K562 (cell line): ENCODE data around the gene POM121L12. TPM values are rescaled to one million over a fixed set of nuclear protein-coding genes. Genes with fewer than 3 reads are reported as not detected.

Experiments
- ATAC-seq: fragments of 200-7000 bp; cut with Tn5 transposase; 3 replicates; pipeline ENCODE4 v1.9.1; 2020; ENCODE audit warnings: moderate library complexity
- BruUV-seq: library from RNA; stranded (reverse); fragments of 400-500 nt; replicated peaks from 2 replicates; lab custom pipeline; 2021; lab: Mats Ljungman, UMichigan
- CTCF ChIA-PET: fragments of 300-600 bp; formaldehyde crosslinking; extraction: SDS; loops from one replicate; lab custom pipeline; 2021; ENCODE audit warnings: low intra/inter-chr PET ratio; lab: Yijun Ruan, JAX
- POLR2A ChIA-PET: fragments of 300-600, 350-650 bp; sonication (Branson Sonifier 250); formaldehyde crosslinking; extraction: SDS; loops from one replicate; lab custom pipeline; 2021; ENCODE audit warnings: antibody characterized with exemption, inconsistent platforms; lab: Yijun Ruan, JAX
- DNase-seq, 4 experiments: peaks; one replicate each; pipeline versions ENCODE4 v3.0.0 to v3.0.0-alpha.2; 2011 to 2018; ENCODE audit warnings: low spot score in 3 of 4, mixed read lengths in 3 of 4; ENCODE audit errors: extremely low read depth in 1 of 4
- FAIRE-seq: peaks from 2 replicates; lab custom pipeline; 2011; peaks lifted over from hg19 to GRCh38; lab: Jason Lieb, UNC
- H2AFZ ChIP-seq: 2 replicates; pipeline ENCODE4 v1.6.0; 2011; ENCODE audit warnings: low read depth, low read length, control low read depth, inconsistent platforms
- H3K27ac ChIP-seq: fragments of 200-600 bp; 3 replicates; pipeline ENCODE4 v1.8.0; 2011; ENCODE audit warnings: low read depth, mild to moderate bottlenecking, control low read depth, inconsistent platforms, low read length, moderate library complexity, mixed read lengths; ENCODE audit errors: extremely low read depth
- H3K27me3 ChIP-seq, 2 experiments: fragments of 300-600 bp in 1 of 2; 2 replicates in 1 of 2; 3 replicates in 1 of 2; pipeline versions ENCODE4 v1.6.0 to v1.8.0; 2011; ENCODE audit warnings: inconsistent platforms in 2 of 2, low read length in 2 of 2, mild to moderate bottlenecking in 1 of 2, mixed read lengths in 1 of 2, moderate library complexity in 1 of 2; ENCODE audit not compliant: control insufficient read depth in 2 of 2, insufficient read depth in 2 of 2
- H3K36me3 ChIP-seq: fragments of 300-600 bp; 3 replicates; pipeline ENCODE4 v1.8.0; 2011; ENCODE audit warnings: mild to moderate bottlenecking, low read length, inconsistent platforms; ENCODE audit not compliant: control insufficient read depth, insufficient read depth
- H3K4me1 ChIP-seq, 2 experiments: fragments of 200-600 bp in 1 of 2; replicated peaks in 1 of 2; 2 replicates in 1 of 2; 3 replicates in 1 of 2; pipeline versions ENCODE4 v1.5.1 to v1.8.0; 2011; ENCODE audit warnings: inconsistent platforms in 2 of 2, low read length in 2 of 2, mild to moderate bottlenecking in 1 of 2, mixed read lengths in 1 of 2, moderate library complexity in 1 of 2; ENCODE audit not compliant: control insufficient read depth in 2 of 2, insufficient read depth in 2 of 2
- H3K4me2 ChIP-seq: 2 replicates; pipeline ENCODE4 v1.6.1; 2011; ENCODE audit warnings: low read length, control low read depth, inconsistent platforms, mixed read lengths; ENCODE audit not compliant: insufficient read depth
- H3K4me3 ChIP-seq: fragments of 200-600 bp; sonication (generic), shearing (Covaris generic); 2 replicates; pipeline ENCODE4 v1.5.1; 2016; ENCODE audit warnings: control low read depth, inconsistent platforms
- H3K79me2 ChIP-seq: fragments of 200-600 bp; 3 replicates; pipeline ENCODE4 v1.8.0; 2011; ENCODE audit warnings: low read length, inconsistent platforms; ENCODE audit not compliant: control insufficient read depth, insufficient read depth
- H3K9ac ChIP-seq, 2 experiments: 2 replicates each; pipeline versions ENCODE4 v1.6.0 to v1.6.1; 2011; ENCODE audit warnings: low read depth in 2 of 2, low read length in 2 of 2, control low read depth in 1 of 2, inconsistent platforms in 1 of 2, mild to moderate bottlenecking in 1 of 2, mixed read lengths in 1 of 2; ENCODE audit not compliant: insufficient read depth in 1 of 2
- H3K9me1 ChIP-seq: one replicate; pipeline ENCODE4 v1.6.0; 2011; ENCODE audit warnings: inconsistent platforms, mild to moderate bottlenecking, low read length, moderate library complexity; ENCODE audit not compliant: control insufficient read depth, insufficient read depth
- H3K9me3 ChIP-seq: replicated peaks from 2 replicates; pipeline ENCODE4 v1.5.1; 2011; ENCODE audit warnings: low read depth, low read length, inconsistent platforms; ENCODE audit not compliant: control insufficient read depth, insufficient read depth
- H4K20me1 ChIP-seq: replicated peaks from 2 replicates; pipeline ENCODE4 v1.6.1; 2011; ENCODE audit warnings: low read length, inconsistent platforms, mixed read lengths; ENCODE audit not compliant: control insufficient read depth, insufficient read depth
- ARID1B ChIP-seq: fragments of 450-650 bp; IDR thresholded peaks from 2 replicates; pipeline ENCODE4 v1.6.1; 2016; ENCODE audit warnings: antibody characterized with exemption, mild to moderate bottlenecking, inconsistent platforms
- BRD4 ChIP-seq: fragments of 200-600 bp; sonication (generic); IDR thresholded peaks from 2 replicates; pipeline ENCODE4 v1.6.1; 2017; ENCODE audit warnings: inconsistent platforms
- CBFA2T3 ChIP-seq: fragments of 450-650 bp; IDR thresholded peaks from 2 replicates; pipeline ENCODE4 v1.6.1; 2017
- COPS2 ChIP-seq: fragments of 450-650 bp; conservative IDR thresholded peaks from 2 replicates; pipeline ENCODE4 v1.6.1; 2016; ENCODE audit warnings: mild to moderate bottlenecking, moderate library complexity
- FIP1L1 ChIP-seq: fragments of 200-400 bp; formaldehyde crosslinking; IDR thresholded peaks from 2 replicates; pipeline ENCODE4 v1.6.1; 2018; ENCODE audit warnings: mild to moderate bottlenecking, low read depth, low read length; ENCODE audit not compliant: poor library complexity, severe bottlenecking
- HOXB6 ChIP-seq: fragments of 250-450 bp; sonication (Bioruptor Pico); IDR thresholded peaks from 2 replicates; pipeline ENCODE4 v1.5.1; 2022; ENCODE audit warnings: mild to moderate bottlenecking, borderline replicate concordance
- KDM1A ChIP-seq, 2 experiments: fragments of 450-650 bp; IDR thresholded peaks; 2 replicates each; pipeline ENCODE4 v1.6.1; 2016; ENCODE audit warnings: mild to moderate bottlenecking in 2 of 2
- MAZ ChIP-seq, 2 experiments: fragments of 450-650 bp in 1 of 2; sonication (generic) in 1 of 2; formaldehyde crosslinking; IDR thresholded peaks in 1 of 2; conservative IDR thresholded peaks in 1 of 2; 2 replicates each; pipeline versions ENCODE4 v1.4.0 to v1.5.0; 2020; ENCODE audit warnings: mild to moderate bottlenecking in 1 of 2, missing genetic modification reagents in 1 of 2
- MED1 ChIP-seq: sonication (generic); formaldehyde crosslinking; IDR thresholded peaks from 2 replicates; pipeline ENCODE4 v1.8.1; 2023; ENCODE audit warnings: missing genetic modification reagents, borderline replicate concordance
- MXI1 ChIP-seq: IDR thresholded peaks from 2 replicates; pipeline ENCODE4 v1.6.1; 2011; ENCODE audit warnings: low read depth, mild to moderate bottlenecking, improper control_type of control experiment, low read length
- PHF8 ChIP-seq: fragments of 200-600 bp; sonication (generic); IDR thresholded peaks from 2 replicates; pipeline ENCODE4 v1.6.1; 2012; ENCODE audit warnings: mixed run types, mild to moderate bottlenecking, inconsistent platforms, low read length, moderate library complexity, borderline replicate concordance
- SUPT5H ChIP-seq: fragments of 450-650 bp; IDR thresholded peaks from 2 replicates; pipeline ENCODE4 v1.6.1; 2016
- TEAD2 ChIP-seq: fragments of 450-650 bp; IDR thresholded peaks from 2 replicates; pipeline ENCODE4 v1.6.1; 2016; ENCODE audit warnings: missing genetic modification characterization, control low read depth, missing compliant biosample characterization
- WGBS: fragments of 100-300 bp; shearing (Covaris generic); methylation state at CpG from one replicate; pipeline ENCODE4 v1.1.6; 2016; ENCODE audit warnings: low coverage, mixed read lengths; ENCODE audit not compliant: insufficient coverage; ENCODE audit errors: missing lambda C conversion rate; 5-methylcytosine and 5-hydroxymethylcytosine counted together
- in situ Hi-C: fragments of 300-500 bp; cut with MboI; formaldehyde crosslinking; loops from 4 replicates; pipeline ENCODE4 v1.15.0; 2018; ENCODE audit warnings: inconsistent platforms, mixed read lengths
- intact Hi-C: fragments of 100-400 bp; cut with micrococcal nuclease; formaldehyde crosslinking; loops from 2 replicates; pipeline ENCODE4 v1.14.2; 2022
- polyA plus RNA-seq, 8 experiments: library from polyadenylated mRNA; depleted of rRNA in 4 of 8; stranded (reverse) in 5 of 8; unstranded in 3 of 8; fragments of >200 nt; fragmentation: Nextera tagmentation in 2 of 8; fragmentation: Illumina TruSeq in 1 of 8; extraction: Ambion mirVana in 2 of 8; extraction: Trizol in 1 of 8; gene quantifications; 2 replicates each; pipeline versions ENCODE4 v1.2.1 to v1.2.3, GENCODE V29; 2011 to 2014; ENCODE audit warnings: inconsistent platforms in 1 of 8, missing spikeins in 1 of 8
- total RNA-seq, 7 experiments: library from RNA; depleted of rRNA in 6 of 7; stranded (reverse); fragments of >200 nt in 6 of 7; fragmentation: Illumina TruSeq in 2 of 7; extraction: Trizol in 2 of 7; gene quantifications; 2 replicates each; pipeline versions ENCODE4 v1.2.1 to v1.2.3, GENCODE V29; 2011 to 2021; ENCODE audit warnings: low replicate concordance in 1 of 7
- TF ChIP-seq, protein P1 (sequence below), 2 experiments: fragments of 450-650 bp; IDR thresholded peaks; 2 replicates each; pipeline ENCODE4 v1.6.1; 2016; ENCODE audit warnings: mild to moderate bottlenecking in 2 of 2, borderline replicate concordance in 1 of 2, low read depth in 1 of 2, moderate library complexity in 1 of 2

Gene POM121L12
- total and polyA plus RNA-seq, 9 of the 15 experiments (the other 6 are each of a cell fraction or from before 2014, with no cell fraction given): not detected

DNA sequence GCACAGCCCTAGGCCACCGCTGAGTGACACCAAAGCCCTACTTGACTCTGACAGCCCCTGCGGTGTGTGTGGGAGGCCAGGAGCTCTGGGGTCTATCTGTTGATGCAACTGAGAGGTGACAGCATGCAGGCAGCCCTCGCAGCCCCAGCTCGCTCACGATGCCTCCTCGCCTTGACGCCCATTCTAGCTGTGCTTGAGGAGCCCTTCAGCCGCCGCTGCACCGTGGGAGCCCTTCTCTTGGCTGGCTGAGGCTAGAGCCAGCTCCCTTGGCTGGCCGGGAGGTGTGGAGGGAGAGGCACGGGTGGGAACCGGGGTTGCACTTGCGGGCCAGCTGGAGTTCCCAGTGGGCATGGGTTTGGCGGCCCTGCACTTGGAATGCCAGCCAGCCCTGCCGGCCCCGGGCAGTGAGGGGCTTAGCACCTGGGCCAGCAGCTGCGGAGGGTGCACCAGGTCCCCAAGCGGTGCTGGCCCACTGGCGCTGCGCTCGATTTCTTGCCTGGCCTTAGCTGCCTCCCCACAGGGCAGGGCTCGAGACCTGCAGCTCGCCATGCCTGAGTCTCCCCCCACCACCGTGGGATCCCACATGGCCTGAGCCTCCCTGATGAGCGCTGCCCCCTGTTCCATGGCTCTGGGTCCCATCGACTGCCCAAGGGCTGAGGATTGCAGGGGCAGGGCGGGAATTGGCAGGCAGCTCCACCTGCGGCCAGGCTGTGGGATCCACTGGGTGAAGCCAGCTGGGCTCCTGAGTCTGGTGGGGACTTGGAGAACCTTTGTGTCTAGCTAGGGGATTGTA lies 31.6 kb upstream of the POM121L12 start (continued):
- TF ChIP-seq TEAD2 (tag): no peak
- TF ChIP-seq CBFA2T3: no peak
- TF ChIP-seq MXI1: no peak
- no peak for TF ChIP-seq BRD4
- TF ChIP-seq HOXB6 (CRISPR knock-in tag): no peak

DNA sequence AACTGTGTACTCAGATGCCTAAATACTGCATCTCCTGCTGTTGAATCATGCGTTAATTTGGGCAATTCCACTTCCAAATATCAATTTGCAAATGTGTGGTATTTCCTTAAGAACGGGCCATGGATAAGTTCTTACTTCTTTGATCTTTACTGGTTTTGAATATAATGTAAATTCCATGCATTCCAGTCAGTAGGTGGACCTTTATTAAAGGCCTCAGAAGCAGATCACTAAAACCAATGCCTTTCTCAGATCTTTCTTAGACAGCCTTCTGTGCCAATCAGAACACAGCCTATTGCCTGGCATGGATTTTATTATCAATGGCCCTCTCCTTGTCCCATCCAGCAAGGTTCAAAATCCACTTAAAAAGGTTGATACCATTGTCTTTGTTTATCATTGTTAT lies 21.5 kb upstream of the POM121L12 start:
- no peaks in the 10 kb centered on the region for H3K27me3 ChIP-seq
- CTCF ChIA-PET: no interaction called here
- H2AFZ ChIP-seq: no peak overlapping the region
- no peak overlapping the region for H3K9ac ChIP-seq
- no peaks in the 10 kb centered on the region for H3K9me1 ChIP-seq
- ATAC-seq: no peak
- no peak overlapping the region for H3K4me2 ChIP-seq
- intact Hi-C loops (no loop called here), in situ Hi-C loops (no loop called here)
- H3K4me1 ChIP-seq: no peaks in the 10 kb centered on the region
- H3K4me3 ChIP-seq: no peak overlapping the region
- DNase-seq: no peak
- WGBS: 0% methylated on average over 2 of the region's 2 CpGs
- no peak for FAIRE-seq
- no peaks in the 10 kb centered on the region for H3K9me3 ChIP-seq
- no TSS peak for BruUV-seq
- no peaks in the 10 kb centered on the region for H3K36me3 ChIP-seq
- H3K27ac ChIP-seq: no peak overlapping the region
- H4K20me1 ChIP-seq: no peaks in the 10 kb centered on the region
- no peaks in the 10 kb centered on the region for H3K79me2 ChIP-seq
- POLR2A ChIA-PET: no interaction called here
- no peak for TF ChIP-seq KDM1A (IDR thresholded peaks at IDR 0.05)
- TF ChIP-seq COPS2: no peak
- TF ChIP-seq, protein P1, sequence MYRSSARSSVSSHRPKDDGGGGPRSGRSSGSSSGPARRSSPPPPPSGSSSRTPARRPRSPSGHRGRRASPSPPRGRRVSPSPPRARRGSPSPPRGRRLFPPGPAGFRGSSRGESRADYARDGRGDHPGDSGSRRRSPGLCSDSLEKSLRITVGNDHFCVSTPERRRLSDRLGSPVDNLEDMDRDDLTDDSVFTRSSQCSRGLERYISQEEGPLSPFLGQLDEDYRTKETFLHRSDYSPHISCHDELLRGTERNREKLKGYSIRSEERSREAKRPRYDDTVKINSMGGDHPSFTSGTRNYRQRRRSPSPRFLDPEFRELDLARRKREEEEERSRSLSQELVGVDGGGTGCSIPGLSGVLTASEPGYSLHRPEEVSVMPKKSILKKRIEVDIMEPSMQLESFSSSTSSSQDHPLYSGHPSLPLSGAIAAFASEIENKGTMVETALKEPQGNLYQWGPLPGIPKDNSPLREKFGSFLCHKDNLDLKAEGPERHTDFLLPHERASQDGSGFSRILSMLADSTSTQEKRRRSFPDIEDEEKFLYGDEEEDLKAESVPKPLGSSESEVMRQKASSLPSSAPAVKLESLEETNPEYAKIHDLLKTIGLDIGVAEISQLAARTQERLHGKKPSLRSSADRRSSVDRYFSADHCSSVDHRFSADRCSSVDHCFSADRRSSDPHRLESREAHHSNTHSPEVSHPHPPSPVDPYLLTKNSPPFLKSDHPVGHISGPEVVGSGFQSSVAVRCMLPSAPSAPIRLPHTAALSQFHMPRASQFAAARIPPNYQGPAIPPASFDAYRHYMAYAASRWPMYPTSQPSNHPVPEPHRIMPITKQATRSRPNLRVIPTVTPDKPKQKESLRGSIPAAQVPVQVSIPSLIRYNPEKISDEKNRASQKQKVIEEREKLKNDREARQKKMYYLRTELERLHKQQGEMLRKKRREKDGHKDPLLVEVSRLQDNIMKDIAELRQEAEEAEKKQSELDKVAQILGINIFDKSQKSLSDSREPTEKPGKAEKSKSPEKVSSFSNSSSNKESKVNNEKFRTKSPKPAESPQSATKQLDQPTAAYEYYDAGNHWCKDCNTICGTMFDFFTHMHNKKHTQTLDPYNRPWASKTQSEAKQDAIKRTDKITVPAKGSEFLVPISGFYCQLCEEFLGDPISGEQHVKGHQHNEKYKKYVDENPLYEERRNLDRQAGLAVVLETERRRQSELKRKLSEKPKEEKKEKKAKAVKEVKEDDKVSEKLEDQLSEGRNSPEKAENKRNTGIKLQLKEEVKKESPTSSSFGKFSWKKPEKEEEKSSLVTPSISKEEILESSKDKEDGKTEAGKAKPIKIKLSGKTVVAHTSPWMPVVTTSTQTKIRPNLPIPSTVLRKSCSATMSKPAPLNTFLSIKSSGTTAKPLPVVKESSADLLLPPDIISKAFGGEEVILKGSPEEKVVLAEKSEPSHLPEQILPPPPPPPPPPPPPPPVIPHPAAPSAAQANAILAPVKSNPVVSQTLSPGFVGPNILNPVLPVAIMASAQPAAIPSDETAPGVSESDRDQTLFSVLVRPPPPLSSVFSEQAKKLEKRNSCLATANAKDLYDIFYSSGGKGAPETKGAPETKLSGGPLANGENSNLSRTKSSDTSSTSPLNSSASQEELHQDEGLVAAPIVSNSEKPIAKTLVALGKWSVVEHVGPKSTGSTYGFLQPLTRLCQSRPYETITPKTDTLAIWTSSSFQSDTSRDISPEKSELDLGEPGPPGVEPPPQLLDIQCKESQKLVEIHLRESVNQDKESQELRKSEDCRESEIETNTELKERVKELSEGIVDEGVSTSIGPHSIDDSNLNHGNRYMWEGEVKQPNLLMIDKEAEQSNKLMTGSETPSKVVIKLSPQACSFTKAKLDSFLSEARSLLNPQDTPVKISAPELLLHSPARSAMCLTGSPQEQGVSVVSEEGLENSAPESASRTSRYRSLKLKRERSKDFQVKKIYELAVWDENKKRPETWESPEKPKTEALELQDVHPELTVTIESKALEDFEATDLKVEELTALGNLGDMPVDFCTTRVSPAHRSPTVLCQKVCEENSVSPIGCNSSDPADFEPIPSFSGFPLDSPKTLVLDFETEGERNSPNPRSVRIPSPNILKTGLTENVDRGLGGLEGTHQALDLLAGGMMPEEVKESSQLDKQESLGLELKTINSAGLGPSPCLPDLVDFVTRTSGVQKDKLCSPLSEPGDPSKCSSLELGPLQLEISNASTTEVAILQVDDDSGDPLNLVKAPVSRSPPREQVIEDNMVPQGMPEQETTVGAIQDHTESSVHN (IDR thresholded peaks at IDR 0.05; ENCODE audit: borderline replicate concordance in 1 of 2, low read depth in 1 of 2): no peak
- TF ChIP-seq MED1 (CRISPR knock-in tag): no peak
- no peak for TF ChIP-seq FIP1L1
- TF ChIP-seq PHF8: no peak
- no peak for TF ChIP-seq ARID1B
- TF ChIP-seq MAZ (CRISPR knock-in tag; conservative IDR thresholded peaks at IDR 0.05 in 1 of 2, IDR thresholded peaks at IDR 0.05 in 1 of 2): no peak
- no peak for TF ChIP-seq SUPT5H
